GM19467 (cell line): ENCODE results near the gene CCDC88A.
"Not testable (repeated sequence)": the region's sequence is repeated elsewhere in the genome, so short reads cannot be mapped to it uniquely, and the experiment has no call there.

ENCODE experiments used
- ATAC-seq: cut with Tn5 transposase; IDR thresholded peaks from one replicate; pipeline ENCODE4 v1.9.1; 2021; ENCODE audit warnings: mild to moderate bottlenecking, moderate library complexity; ENCODE audit not compliant: unreplicated experiment

The CCDC88A gene

GRCh38 chr2:55245411-55245810, 174.2 kb downstream of the CCDC88A start:
- ATAC-seq, result no peak

GRCh38 chr2:55242617-55243016, 177.0 kb downstream of the CCDC88A start:
- ATAC-seq, result no peak

- ATAC-seq, result not testable (repeated sequence)
These were observed 178.1 kb downstream of the CCDC88A start for GRCh38 chr2:55241582-55241981.

- no peak for ATAC-seq
These were observed 179.9 kb downstream of the CCDC88A start for GRCh38 chr2:55239656-55240222.
